OCI-LY7 (cell line): ENCODE data around the gene LAMA1. TPM values are rescaled to one million over a fixed set of nuclear protein-coding genes. Genes with fewer than 3 reads are reported as not detected.

ENCODE experiments used
- BruUV-seq: library from RNA; stranded (reverse); fragments of 400-500 nt; replicated peaks from 2 replicates; lab custom pipeline; 2021; lab: Mats Ljungman, UMichigan
- CTCF ChIA-PET: fragments of 300-600 bp; sonication (Branson Sonifier 250); formaldehyde crosslinking; loops from one replicate; lab custom pipeline; 2022; ENCODE audit warnings: antibody characterized with exemption; ENCODE audit not compliant: unreplicated experiment; lab: Charles Lee
- POLR2A ChIA-PET: fragments of 300-600 bp; sonication (Branson Sonifier 250); formaldehyde crosslinking; loops from one replicate; lab custom pipeline; 2022; ENCODE audit warnings: antibody characterized with exemption; lab: Charles Lee
- DNase-seq: peaks from one replicate; pipeline ENCODE4 v3.0.0-alpha.2; 2015; ENCODE audit warnings: low spot score
- H2AFZ ChIP-seq: fragments of 200-600 bp; sonication (generic), shearing (Covaris generic); 2 replicates; pipeline ENCODE4 v1.6.1; 2014; ENCODE audit warnings: mild to moderate bottlenecking, antibody characterized with exemption, low read length, moderate library complexity
- H3K27ac ChIP-seq: fragments of 200-600 bp; sonication (generic); 2 replicates; pipeline ENCODE4 v1.5.1; 2014; ENCODE audit warnings: mixed run types, low read depth, mild to moderate bottlenecking, moderate library complexity, low read length, inconsistent platforms; ENCODE audit not compliant: poor library complexity, severe bottlenecking
- H3K36me3 ChIP-seq: fragments of 200-600 bp; sonication (generic); 2 replicates; pipeline ENCODE4 v1.6.1; 2014; ENCODE audit warnings: mild to moderate bottlenecking, antibody characterized with exemption, low read length, moderate library complexity, mixed read lengths; ENCODE audit not compliant: insufficient read depth
- H3K4me1 ChIP-seq: fragments of 200-600 bp; sonication (generic); 2 replicates; pipeline ENCODE4 v1.5.1; 2014; ENCODE audit warnings: mild to moderate bottlenecking, low read length; ENCODE audit not compliant: insufficient read depth, poor library complexity, severe bottlenecking
- H3K4me2 ChIP-seq: fragments of 200-600 bp; sonication (generic); 2 replicates; pipeline ENCODE4 v1.6.1; 2014; ENCODE audit warnings: mild to moderate bottlenecking, low read length
- H3K4me3 ChIP-seq: fragments of 200-600 bp; sonication (generic); 2 replicates; pipeline ENCODE4 v1.5.1; 2014; ENCODE audit warnings: mild to moderate bottlenecking, low read depth, low read length; ENCODE audit not compliant: poor library complexity, severe bottlenecking
- H3K79me2 ChIP-seq: fragments of 200-600 bp; sonication (generic); 2 replicates; pipeline ENCODE4 v1.6.1; 2016; ENCODE audit warnings: low read depth, mild to moderate bottlenecking, low read length, moderate library complexity, mixed read lengths; ENCODE audit not compliant: insufficient read depth
- H3K9me2 ChIP-seq: fragments of 200-600 bp; sonication (generic); 2 replicates; pipeline ENCODE4 v1.6.1; 2016; ENCODE audit warnings: mild to moderate bottlenecking, low read length, mixed read lengths; ENCODE audit not compliant: insufficient read depth
- H3K9me3 ChIP-seq: fragments of 200-600 bp; sonication (generic); 2 replicates; pipeline ENCODE4 v1.6.1; 2014; ENCODE audit warnings: mild to moderate bottlenecking, mixed run types, low read length, mixed read lengths
- H4K20me1 ChIP-seq: fragments of 200-600 bp; sonication (generic); 2 replicates; pipeline ENCODE4 v1.6.1; 2014; ENCODE audit warnings: mild to moderate bottlenecking, antibody characterized with exemption, low read length, moderate library complexity, mixed read lengths; ENCODE audit not compliant: insufficient read depth
- CTCF ChIP-seq: fragments of 200-600 bp; sonication (generic); conservative IDR thresholded peaks from 2 replicates; pipeline ENCODE4 v1.5.1; 2014; ENCODE audit warnings: mild to moderate bottlenecking, antibody characterized with exemption, low read length, moderate library complexity, mixed read lengths
- EZH2phosphoT487 ChIP-seq: fragments of 200-600 bp; sonication (generic); IDR thresholded peaks from 2 replicates; pipeline ENCODE4 v1.6.1; 2018; ENCODE audit warnings: low read depth, borderline replicate concordance, mild to moderate bottlenecking, mixed run types, antibody characterized with exemption, low read length, moderate library complexity, mixed read lengths
- intact Hi-C: fragments of 100-400 bp; cut with micrococcal nuclease; formaldehyde crosslinking; loops from one replicate; pipeline ENCODE4 v1.10.0; 2022; ENCODE audit not compliant: unreplicated experiment
- total RNA-seq, 2 experiments: library from RNA; depleted of rRNA in 1 of 2; stranded (reverse); fragments of >200 nt in 1 of 2; shearing (Covaris generic) in 1 of 2; gene quantifications; 2 replicates each; pipeline ENCODE4 v1.2.3, GENCODE V29; 2014 to 2022

The LAMA1 gene
- total RNA-seq, 2 experiments from 2014 or later, result not detected

- Histone ChIP-seq H3K4me2 (no peak overlapping the region), H3K79me2 (no peaks in the 10 kb centered on the region), H3K27ac (no peak overlapping the region), H2AFZ (no peak overlapping the region), H3K9me3 (no peaks in the 10 kb centered on the region), H3K4me1 (no peaks in the 10 kb centered on the region), H3K36me3 (no peaks in the 10 kb centered on the region), H3K4me3 (no peak overlapping the region), H4K20me1 (no peaks in the 10 kb centered on the region), H3K9me2 (no peaks in the 10 kb centered on the region)
- intact Hi-C loops, result no loop called here
- no peak for DNase-seq
- no TSS peak for BruUV-seq
- TF ChIP-seq CTCF (no peak), EZH2phosphoT487 (no peak)
- CTCF ChIA-PET, result no interaction called here
- POLR2A ChIA-PET, result no interaction called here
These were observed 1.4 kb downstream of the LAMA1 start for GRCh38 chr18:7116001-7116730.

GRCh38 chr18:7112936-7113335 lies 4.7 kb downstream of the LAMA1 start:
- Histone ChIP-seq H3K79me2 (no peaks in the 10 kb centered on the region), H3K36me3 (no peaks in the 10 kb centered on the region), H3K4me3 (no peak overlapping the region), H3K27ac (no peak overlapping the region), H2AFZ (no peak overlapping the region), H3K9me2 (no peaks in the 10 kb centered on the region), H3K4me2 (no peak overlapping the region), H3K4me1 (no peaks in the 10 kb centered on the region), H4K20me1 (no peaks in the 10 kb centered on the region), H3K9me3 (no peaks in the 10 kb centered on the region)
- POLR2A ChIA-PET, result no interaction called here
- BruUV-seq, result no TSS peak
- no peak for DNase-seq
- intact Hi-C loops, result no loop called here
- TF ChIP-seq EZH2phosphoT487 (no peak), CTCF (no peak)
- CTCF ChIA-PET, result no interaction called here

GRCh38 chr18:7111134-7111533 lies 6.5 kb downstream of the LAMA1 start:
- POLR2A ChIA-PET, result no interaction called here

More at GRCh38 chr18:7111134-7111533, 6.5 kb downstream of the LAMA1 start:
- H3K4me2 ChIP-seq, result no peak overlapping the region
- H3K79me2 ChIP-seq, result no peaks in the 10 kb centered on the region
- no peaks in the 10 kb centered on the region for H3K4me1 ChIP-seq
- no peak overlapping the region for H3K27ac ChIP-seq
- intact Hi-C loops, result no loop called here
- no peak for DNase-seq
- H3K4me3 ChIP-seq, result no peak overlapping the region
- H2AFZ ChIP-seq, result no peak overlapping the region
- TF ChIP-seq EZH2phosphoT487, result no peak
- TF ChIP-seq CTCF, result no peak
- H3K9me2 ChIP-seq, result no peaks in the 10 kb centered on the region
- no peaks in the 10 kb centered on the region for H4K20me1 ChIP-seq
- no peaks in the 10 kb centered on the region for H3K9me3 ChIP-seq
- CTCF ChIA-PET, result no interaction called here
- BruUV-seq, result no TSS peak
- H3K36me3 ChIP-seq, result no peaks in the 10 kb centered on the region
